Urothelium cell line (cell line): ENCODE data around the gene GNA12.

ENCODE experiments used
- DNase-seq: peaks from one replicate; pipeline ENCODE4 v3.0.0; 2011; ENCODE audit warnings: low spot score, mixed read lengths
- FAIRE-seq: peaks from 2 replicates; lab custom pipeline; 2011; peaks lifted over from hg19 to GRCh38; lab: Jason Lieb, UNC

GNA12 gene

DNA sequence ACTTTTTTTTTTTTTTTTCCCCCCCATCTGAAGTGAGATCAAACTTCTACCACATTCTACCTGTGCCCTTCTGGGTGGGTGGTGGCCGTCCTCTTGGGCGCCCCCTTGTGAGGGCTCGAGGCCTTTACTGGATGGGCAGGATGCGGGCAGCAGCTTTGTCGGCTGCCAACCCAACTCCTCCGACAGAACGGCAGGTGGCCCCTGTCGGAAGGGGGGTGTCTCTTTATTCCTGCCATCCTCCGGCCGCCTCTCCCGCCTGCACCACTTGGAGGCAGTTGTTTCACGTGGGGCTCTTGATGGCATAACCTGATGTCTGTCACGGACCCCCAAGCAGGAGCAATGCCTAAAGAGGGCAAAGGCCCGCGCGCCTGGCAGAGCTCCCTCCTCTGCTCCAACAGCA lies 125.1 kb downstream of the GNA12 start:
- FAIRE-seq (no peak), DNase-seq (peak; percentile 87)

DNA sequence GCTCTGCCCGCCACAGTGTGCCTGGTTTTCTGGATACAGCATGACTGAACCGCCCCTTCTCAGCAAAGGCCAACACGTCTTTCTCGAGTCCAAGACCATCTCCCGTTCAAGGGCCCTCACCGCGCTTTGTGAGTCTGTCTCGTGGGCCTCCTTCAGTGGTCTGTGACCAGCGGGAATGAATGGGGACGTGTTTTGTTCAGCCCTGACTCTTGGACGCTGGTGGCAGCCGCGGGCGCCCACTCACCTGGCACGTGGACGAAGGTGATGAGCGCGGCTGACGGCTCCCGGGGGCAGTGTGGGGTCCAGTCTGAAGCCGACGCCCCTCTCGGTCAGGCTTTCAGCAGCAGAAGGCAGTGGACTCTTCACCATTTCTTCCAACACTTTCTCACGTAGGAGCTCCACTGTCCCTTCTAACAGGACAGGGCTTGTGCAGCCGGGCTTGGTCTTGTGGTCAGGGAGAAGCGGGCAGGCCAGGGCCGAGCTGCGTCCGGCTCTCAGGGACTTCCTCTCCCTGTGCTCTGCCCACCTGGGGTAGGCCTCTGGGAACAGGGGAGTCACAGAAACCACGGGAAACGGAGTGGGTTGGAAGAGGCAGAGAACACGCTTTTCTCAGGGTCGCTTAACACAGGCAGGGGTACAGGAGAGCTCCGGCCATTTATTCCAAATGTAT lies 125.7 kb downstream of the GNA12 start:
- FAIRE-seq (peak; percentile 61), DNase-seq (no peak)

GRCh38 chr7:2717293-2718261 lies 126.5 kb downstream of the GNA12 start:
- DNase-seq (no peak), FAIRE-seq (no peak)

GRCh38 chr7:2716906-2717292 lies 127.2 kb downstream of the GNA12 start:
- no peak for DNase-seq
- FAIRE-seq: no peak

- DNase-seq: no peak
- FAIRE-seq: peak; percentile 42
Observed at GRCh38 chr7:2716488-2716887, 127.6 kb downstream of the GNA12 start.

- FAIRE-seq: peak; percentile 76
- no peak for DNase-seq
Observed at GRCh38 chr7:2715341-2716231, 128.5 kb downstream of the GNA12 start.

- peak; percentile 76 for FAIRE-seq
- DNase-seq: no peak
Observed at GRCh38 chr7:2714636-2715035, 129.5 kb downstream of the GNA12 start.

GRCh38 chr7:2713978-2714377 lies 130.1 kb downstream of the GNA12 start:
- FAIRE-seq: peak; percentile 69
- DNase-seq: no peak

DNA sequence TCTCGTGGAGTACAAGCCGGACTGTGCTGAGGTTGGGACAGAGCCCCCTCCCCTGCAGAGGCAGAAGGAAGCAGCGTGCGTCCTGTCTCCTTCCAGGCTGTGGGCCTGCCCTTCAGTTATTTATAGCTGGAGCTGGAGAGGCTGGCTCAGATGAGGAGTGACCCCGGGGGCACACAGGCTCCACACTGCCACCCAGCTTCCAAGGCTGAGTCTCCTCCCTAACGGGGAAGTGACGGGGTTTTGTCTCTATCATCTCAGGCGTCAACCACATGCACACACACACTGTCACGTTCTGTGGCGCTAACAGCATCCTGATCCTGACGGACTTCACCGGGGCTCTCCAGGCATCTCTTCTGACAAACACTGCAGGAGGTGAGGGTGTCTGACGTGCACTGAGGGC lies 130.7 kb downstream of the GNA12 start:
- DNase-seq (no peak), FAIRE-seq (peak; percentile 77)

GRCh38 chr7:2711895-2712675 lies 132.0 kb downstream of the GNA12 start:
- DNase-seq (no peak), FAIRE-seq (peak; percentile 84)

DNA sequence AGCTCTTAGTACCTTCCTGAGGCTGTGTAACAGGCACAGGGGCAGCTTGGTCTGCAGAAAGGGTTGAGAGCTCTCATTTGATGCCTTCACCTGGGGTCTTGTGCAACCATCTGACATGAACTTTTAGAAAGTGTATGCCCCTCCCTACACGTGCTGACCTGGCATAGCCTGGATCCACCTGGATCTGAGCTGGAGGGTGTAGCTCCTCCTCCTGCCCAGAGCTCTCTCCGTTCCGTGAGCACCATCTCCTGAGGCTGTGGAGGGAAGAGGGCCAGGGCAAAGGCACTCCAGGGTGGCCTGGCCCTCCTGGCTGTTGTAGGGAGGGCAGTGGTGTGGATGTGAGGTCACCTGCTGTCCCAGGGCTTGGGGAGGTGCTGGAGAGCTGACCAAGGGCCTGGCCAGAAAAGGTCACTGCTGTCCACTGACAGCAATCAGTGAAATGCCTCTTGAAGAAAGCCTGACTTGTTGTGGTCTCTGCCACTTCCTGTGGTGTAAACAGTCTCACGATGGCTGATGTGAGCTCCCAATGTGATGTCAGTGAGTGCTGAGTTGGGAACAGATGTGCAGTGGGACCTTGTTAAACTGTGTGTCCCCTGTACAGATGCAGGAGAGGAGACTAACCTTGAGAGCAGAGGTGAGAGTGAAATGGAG lies 133.1 kb downstream of the GNA12 start:
- FAIRE-seq (peak; percentile 89), DNase-seq (no peak)

GRCh38 chr7:2710286-2710655 lies 133.8 kb downstream of the GNA12 start:
- FAIRE-seq (no peak), DNase-seq (no peak)

GRCh38 chr7:2709553-2710285 lies 134.4 kb downstream of the GNA12 start:
- FAIRE-seq: peak; percentile 80
- DNase-seq: peak; percentile 89

DNA sequence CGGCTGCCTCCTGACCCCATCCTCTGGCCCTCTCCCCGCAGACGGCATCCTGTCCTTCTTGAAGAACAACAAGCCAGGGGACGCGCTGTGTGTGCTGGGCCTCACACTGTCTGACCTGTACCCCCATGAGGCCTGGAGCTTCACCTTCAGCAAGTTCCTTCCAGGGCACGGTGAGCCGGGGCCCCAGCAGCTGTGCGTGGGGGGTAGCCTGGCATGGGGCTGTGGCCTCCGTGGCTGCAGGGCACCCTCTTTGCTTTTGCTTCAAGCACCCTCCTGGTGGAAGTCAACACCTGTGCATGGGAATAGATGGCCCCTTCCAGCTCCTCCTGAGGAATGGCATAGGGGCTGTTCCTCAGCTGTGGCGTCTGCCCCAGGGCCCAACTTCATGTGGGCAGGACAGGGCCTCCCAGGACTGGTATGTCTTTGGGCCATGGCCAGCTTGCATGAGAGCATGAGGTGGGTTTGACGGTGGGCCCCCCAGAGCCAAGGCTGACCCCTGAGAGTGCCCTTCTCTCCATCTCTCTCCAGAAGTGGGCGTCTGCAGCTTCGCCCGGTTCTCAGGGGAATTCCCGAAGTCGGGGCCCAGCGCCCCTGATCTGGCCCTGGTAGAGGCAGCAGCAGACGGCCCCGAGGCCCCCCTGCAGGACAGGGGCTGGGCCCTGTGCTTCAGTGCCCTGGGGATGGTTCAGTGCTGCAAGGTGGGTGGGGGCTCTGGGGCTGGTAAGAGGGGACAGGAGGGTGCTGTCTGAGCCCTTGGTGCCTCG lies 135.4 kb downstream of the GNA12 start:
- FAIRE-seq: peak; percentile 23
- DNase-seq: no peak

- peak; percentile 89 for FAIRE-seq
- DNase-seq: no peak
Observed at GRCh38 chr7:2708041-2708440, 136.1 kb downstream of the GNA12 start.

GRCh38 chr7:2707481-2707880 lies 136.6 kb downstream of the GNA12 start:
- DNase-seq (no peak), FAIRE-seq (peak; percentile 9)

DNA sequence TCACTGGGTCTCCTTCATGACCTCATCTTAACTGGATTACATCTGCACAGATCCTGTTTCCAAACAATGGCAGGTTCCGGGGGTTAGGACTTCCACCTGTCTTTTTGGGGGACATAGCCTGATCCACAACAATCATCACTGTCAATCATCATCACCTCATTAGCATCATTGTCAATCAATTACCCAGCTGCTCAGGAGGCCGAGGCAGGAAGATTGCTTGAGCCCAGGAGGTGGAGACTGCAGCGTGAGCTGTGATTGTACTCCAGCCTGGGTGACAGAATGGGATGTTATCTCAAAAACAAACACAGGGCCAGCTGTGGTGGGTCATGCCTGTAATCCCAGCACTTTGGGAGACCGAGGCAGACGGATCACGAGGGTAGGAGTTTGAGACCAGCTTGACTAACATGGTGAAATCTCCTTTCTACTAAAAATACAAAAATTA lies 137.4 kb downstream of the GNA12 start:
- peak; percentile 97 for FAIRE-seq
- no peak for DNase-seq

DNA sequence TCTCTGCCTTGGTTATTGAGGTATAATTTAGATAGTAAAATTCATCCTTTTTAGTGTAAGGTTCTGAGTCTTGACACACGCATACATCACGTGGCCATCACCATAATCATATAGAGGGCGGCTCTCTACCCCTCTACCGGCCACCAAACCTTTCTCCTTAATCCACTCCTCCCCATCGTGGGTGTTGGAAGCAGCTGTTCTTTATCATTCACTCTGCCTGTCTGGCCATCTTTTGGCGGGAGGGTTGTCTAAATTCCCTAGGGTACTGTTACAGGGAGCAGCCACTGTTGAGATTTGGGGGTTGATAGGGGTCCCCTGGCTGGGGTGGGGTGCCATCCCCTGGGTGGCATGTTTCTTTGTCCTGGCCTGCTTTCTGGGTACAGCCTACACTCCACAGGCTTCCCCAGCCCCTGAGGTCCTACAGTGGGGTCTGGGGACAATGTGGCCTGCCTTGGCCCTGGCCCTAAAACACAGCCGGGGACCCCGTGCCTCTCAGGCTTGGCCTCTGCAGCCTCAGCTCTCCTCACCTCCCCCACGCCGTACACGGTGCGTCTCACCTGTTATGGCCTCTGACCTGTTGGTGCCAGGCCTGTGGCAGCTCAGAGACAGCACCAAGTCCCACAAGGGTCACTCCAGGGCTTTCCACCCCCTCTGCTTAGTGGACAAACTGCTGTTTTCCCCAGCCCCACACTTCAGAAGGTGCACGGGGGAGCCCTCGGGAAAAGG lies 138.6 kb downstream of the GNA12 start:
- FAIRE-seq (peak; percentile 92), DNase-seq (no peak)
